Endodermal cell (in vitro differentiated cells): Measurements from ENCODE around the gene ARHGAP5. TPM values are rescaled to one million over a fixed set of nuclear protein-coding genes. Genes with fewer than 3 reads are reported as not detected.

Experiments used
- DNase-seq: peaks from one replicate; pipeline ENCODE4 v3.0.0-alpha.2; 2017
- H3K27ac ChIP-seq: 2 replicates; pipeline ENCODE4 v1.5.1; 2013; ENCODE audit warnings: mild to moderate bottlenecking, low read depth, low read length, moderate library complexity
- H3K27me3 ChIP-seq: 2 replicates; pipeline ENCODE4 v1.6.1; 2013; ENCODE audit warnings: mild to moderate bottlenecking, low read length, moderate library complexity; ENCODE audit not compliant: insufficient read depth, control insufficient read depth, poor library complexity, severe bottlenecking
- H3K36me3 ChIP-seq: 2 replicates; pipeline ENCODE4 v1.7.0; 2013; ENCODE audit warnings: mild to moderate bottlenecking, low read length, moderate library complexity; ENCODE audit not compliant: control insufficient read depth, insufficient read depth
- H3K4me1 ChIP-seq: one replicate; pipeline ENCODE4 v1.7.0; 2013; ENCODE audit warnings: low read length; ENCODE audit not compliant: control insufficient read depth, insufficient read depth
- H3K4me3 ChIP-seq: 2 replicates; pipeline ENCODE4 v1.5.1; 2013; ENCODE audit warnings: mild to moderate bottlenecking, low read length, moderate library complexity
- H3K9ac ChIP-seq: 2 replicates; pipeline ENCODE4 v1.6.1; 2013; ENCODE audit warnings: mild to moderate bottlenecking, low read length, moderate library complexity; ENCODE audit not compliant: poor library complexity, severe bottlenecking; ENCODE audit errors: extremely low read depth
- H3K9me3 ChIP-seq: 2 replicates; pipeline ENCODE4 v1.6.1; 2013; ENCODE audit warnings: mild to moderate bottlenecking, low read length, moderate library complexity; ENCODE audit not compliant: control insufficient read depth
- H3K27ac Mint-ChIP-seq: 2 replicates; pipeline ENCODE4 v1.8.0; 2020; ENCODE audit warnings: mixed read lengths
- H3K27me3 Mint-ChIP-seq: 2 replicates; pipeline ENCODE4 v1.8.0; 2021; ENCODE audit warnings: mild to moderate bottlenecking, mixed read lengths; ENCODE audit not compliant: insufficient read depth
- H3K36me3 Mint-ChIP-seq: 2 replicates; pipeline ENCODE4 v1.8.0; 2020; ENCODE audit warnings: low read depth, mixed read lengths
- H3K4me1 Mint-ChIP-seq: 2 replicates; pipeline ENCODE4 v1.8.0; 2020; ENCODE audit warnings: mixed read lengths
- H3K4me3 Mint-ChIP-seq: 2 replicates; pipeline ENCODE4 v1.8.0; 2020; ENCODE audit warnings: mild to moderate bottlenecking, moderate library complexity, mixed read lengths
- H3K9me3 Mint-ChIP-seq: 2 replicates; pipeline ENCODE4 v1.8.0; 2020; ENCODE audit warnings: mild to moderate bottlenecking, mixed read lengths
- WGBS, 2 experiments: methylation state at CpG; one replicate each; pipeline versions ENCODE4 v1.1.5 to v1.1.7; 2013; ENCODE audit warnings: missing lambda C conversion rate in 2 of 2, mixed read lengths in 1 of 2; ENCODE audit not compliant: insufficient coverage in 1 of 2, insufficient read length in 1 of 2; 5-methylcytosine and 5-hydroxymethylcytosine counted together
- total RNA-seq, 2 donors: library from RNA; stranded (reverse); fragmentation: NEBNext Ultra II Directional in 1 of 2; extraction: Animal tissue kit (Norgen Biotek cat#: 25700) in 1 of 2; gene quantifications; 2 replicates in 1 of 2; 3 replicates in 1 of 2; pipeline ENCODE4 v1.2.1, GENCODE V29; 2021
- TF ChIP-seq, protein P1 (sequence below): fragments of 200-600 bp; sonication (generic); conservative IDR thresholded peaks from 2 replicates; pipeline ENCODE4 v1.5.0; 2021; ENCODE audit warnings: antibody characterized with exemption, mild to moderate bottlenecking

ARHGAP5 gene
- total RNA-seq, 2 donors from 2014 or later = 122 to 133 TPM

- peaks cover 11% of the 10 kb centered on the region for H3K36me3 ChIP-seq
- H3K4me1 ChIP-seq = peaks cover 6% of the 10 kb centered on the region
- H3K4me3 ChIP-seq = peak overlapping the region; percentile 51
- no peak overlapping the region for H3K27ac ChIP-seq
- TF ChIP-seq, protein P1, sequence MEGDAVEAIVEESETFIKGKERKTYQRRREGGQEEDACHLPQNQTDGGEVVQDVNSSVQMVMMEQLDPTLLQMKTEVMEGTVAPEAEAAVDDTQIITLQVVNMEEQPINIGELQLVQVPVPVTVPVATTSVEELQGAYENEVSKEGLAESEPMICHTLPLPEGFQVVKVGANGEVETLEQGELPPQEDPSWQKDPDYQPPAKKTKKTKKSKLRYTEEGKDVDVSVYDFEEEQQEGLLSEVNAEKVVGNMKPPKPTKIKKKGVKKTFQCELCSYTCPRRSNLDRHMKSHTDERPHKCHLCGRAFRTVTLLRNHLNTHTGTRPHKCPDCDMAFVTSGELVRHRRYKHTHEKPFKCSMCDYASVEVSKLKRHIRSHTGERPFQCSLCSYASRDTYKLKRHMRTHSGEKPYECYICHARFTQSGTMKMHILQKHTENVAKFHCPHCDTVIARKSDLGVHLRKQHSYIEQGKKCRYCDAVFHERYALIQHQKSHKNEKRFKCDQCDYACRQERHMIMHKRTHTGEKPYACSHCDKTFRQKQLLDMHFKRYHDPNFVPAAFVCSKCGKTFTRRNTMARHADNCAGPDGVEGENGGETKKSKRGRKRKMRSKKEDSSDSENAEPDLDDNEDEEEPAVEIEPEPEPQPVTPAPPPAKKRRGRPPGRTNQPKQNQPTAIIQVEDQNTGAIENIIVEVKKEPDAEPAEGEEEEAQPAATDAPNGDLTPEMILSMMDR = no peak
- H3K9me3 Mint-ChIP-seq = no peaks in the 10 kb centered on the region
- H3K27me3 Mint-ChIP-seq = no peaks in the 10 kb centered on the region
- no peak overlapping the region for H3K4me3 Mint-ChIP-seq
- no peaks in the 10 kb centered on the region for H3K27me3 ChIP-seq
- H3K9ac ChIP-seq = no peak overlapping the region
- no peak overlapping the region for H3K27ac Mint-ChIP-seq
- H3K36me3 Mint-ChIP-seq = peaks cover 3% of the 10 kb centered on the region
- H3K4me1 Mint-ChIP-seq = peaks cover 59% of the 10 kb centered on the region
- DNase-seq = no peak
- H3K9me3 ChIP-seq = no peaks in the 10 kb centered on the region
These were observed 6.2 kb downstream of the ARHGAP5 start for GRCh38 chr14:32083315-32083624.

GRCh38 chr14:32083789-32084188, 6.7 kb downstream of the ARHGAP5 start:
- Histone ChIP-seq H3K27ac (no peak overlapping the region), H3K4me1 (peaks cover 6% of the 10 kb centered on the region), H3K4me3 (peak overlapping the region; percentile 51), H3K36me3 (peaks cover 11% of the 10 kb centered on the region), H3K27me3 (no peaks in the 10 kb centered on the region), H3K9me3 (no peaks in the 10 kb centered on the region), H3K9ac (no peak overlapping the region)
- H3K4me3 Mint-ChIP-seq = no peak overlapping the region
- peaks cover 3% of the 10 kb centered on the region for H3K36me3 Mint-ChIP-seq
- DNase-seq = no peak
- TF ChIP-seq, protein P1 = no peak
- H3K4me1 Mint-ChIP-seq = peaks cover 57% of the 10 kb centered on the region
- H3K27me3 Mint-ChIP-seq = no peaks in the 10 kb centered on the region
- no peak overlapping the region for H3K27ac Mint-ChIP-seq
- no peaks in the 10 kb centered on the region for H3K9me3 Mint-ChIP-seq

DNA sequence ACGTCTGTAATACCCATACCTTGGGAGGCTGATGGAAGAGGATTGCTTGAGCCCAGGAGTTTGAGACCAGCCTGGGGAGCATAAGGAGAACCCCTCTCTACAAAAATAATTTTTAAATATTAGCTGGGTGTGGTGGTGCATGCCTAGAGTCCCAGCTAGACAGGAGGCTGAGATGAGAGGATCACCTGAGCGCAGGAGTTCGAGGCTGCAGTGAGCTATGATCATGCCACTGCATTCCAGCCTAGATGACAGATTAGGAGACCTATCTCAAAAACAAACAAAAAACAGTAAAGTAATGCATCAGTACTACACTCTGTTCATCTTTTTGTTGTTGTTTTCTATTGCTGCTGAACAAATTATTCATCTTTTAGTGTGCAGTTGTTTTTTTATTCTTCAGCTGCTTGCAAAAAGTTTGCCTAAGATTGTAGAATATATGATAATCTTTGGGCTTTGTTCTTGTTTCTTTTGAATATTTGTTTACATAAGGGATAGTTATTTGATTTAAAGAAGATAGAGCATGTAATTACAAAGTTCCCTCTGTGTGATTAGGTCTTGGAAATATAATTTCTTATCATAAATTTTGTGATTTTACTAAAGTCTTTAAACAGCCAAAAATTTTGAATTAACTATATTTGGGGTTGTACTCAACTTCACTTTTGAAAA, 8.2 kb downstream of the ARHGAP5 start:
- 94 to 98% methylated on average over 3 of the region's 3 CpGs for WGBS, 2 experiments
- H3K4me1 Mint-ChIP-seq = peaks cover 47% of the 10 kb centered on the region
- H3K27ac ChIP-seq = no peak overlapping the region

More for the DNA sequence above, 8.2 kb downstream of the ARHGAP5 start:
- H3K36me3 ChIP-seq = peaks cover 15% of the 10 kb centered on the region
- peaks cover 6% of the 10 kb centered on the region for H3K4me1 ChIP-seq
- no peak overlapping the region for H3K9ac ChIP-seq
- no peaks in the 10 kb centered on the region for H3K27me3 ChIP-seq
- TF ChIP-seq, protein P1 = no peak
- peaks cover 3% of the 10 kb centered on the region for H3K36me3 Mint-ChIP-seq
- DNase-seq = no peak
- no peak overlapping the region for H3K27ac Mint-ChIP-seq
- H3K9me3 ChIP-seq = no peaks in the 10 kb centered on the region
- no peak overlapping the region for H3K4me3 ChIP-seq
- no peaks in the 10 kb centered on the region for H3K9me3 Mint-ChIP-seq
- no peak overlapping the region for H3K4me3 Mint-ChIP-seq
- no peaks in the 10 kb centered on the region for H3K27me3 Mint-ChIP-seq
